Muscle of arm (tissue), 12 donors: ENCODE data around the gene ROBO1. TPM values are rescaled to one million over a fixed set of nuclear protein-coding genes. Genes with fewer than 3 reads are reported as not detected.
"Not testable (repeated sequence)": the region's sequence is repeated elsewhere in the genome, so short reads cannot be mapped to it uniquely, and the experiment has no call there.

Source experiments
- DNase-seq: peaks from one replicate; pipeline ENCODE4 v3.0.0-alpha.2; 2013
- polyA plus RNA-seq, 12 donors: library from polyadenylated mRNA; unstranded; fragments of 120-200 nt; gene quantifications; one replicate each; pipeline ENCODE4 v1.2.1, GENCODE V29; 2013; ENCODE audit not compliant: insufficient read length in 12 of 12

Gene ROBO1
- polyA plus RNA-seq, 12 donors, result 35.6 to 199 (median 50.1) TPM; not detected in 1

DNA sequence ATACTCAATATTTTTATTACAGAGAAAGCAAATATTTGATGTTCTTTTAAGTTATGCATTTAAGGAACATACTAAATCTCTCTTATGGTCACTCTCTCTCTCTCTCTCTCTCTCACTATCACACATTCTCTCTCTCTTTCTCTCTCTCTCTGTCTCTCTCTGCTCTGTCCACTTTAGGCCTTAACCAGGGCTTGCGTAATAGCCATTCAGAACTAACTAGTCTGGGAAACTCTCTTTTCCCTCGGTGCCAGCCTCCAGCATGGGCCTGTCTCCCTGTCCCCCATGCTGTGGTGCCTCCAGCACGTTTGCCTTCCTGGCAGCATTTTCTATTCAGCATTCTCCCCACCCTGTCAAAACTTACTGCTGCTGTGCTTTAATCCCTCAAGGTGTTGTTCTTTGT, 389.7 kb downstream of the ROBO1 start:
- no peak for DNase-seq

DNA sequence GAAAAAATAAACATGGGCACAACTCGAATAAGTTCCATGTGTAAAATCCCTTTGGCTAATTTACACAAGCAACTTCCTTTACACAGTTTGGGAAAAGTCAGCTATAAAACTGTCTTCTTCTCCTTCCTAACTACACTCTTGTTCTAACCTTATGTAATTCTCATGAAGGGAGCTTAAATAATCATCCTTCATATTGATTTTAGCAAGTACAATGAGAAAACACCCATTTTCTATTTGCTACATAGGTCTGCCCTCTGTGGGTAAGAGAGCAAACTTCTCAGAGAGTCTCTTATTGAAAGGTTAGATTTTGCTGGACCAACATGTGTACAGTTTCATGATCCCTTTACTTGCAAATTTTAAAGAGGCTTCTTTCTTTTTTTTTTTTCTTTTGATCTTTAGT, 398.5 kb downstream of the ROBO1 start:
- no peak for DNase-seq

DNA sequence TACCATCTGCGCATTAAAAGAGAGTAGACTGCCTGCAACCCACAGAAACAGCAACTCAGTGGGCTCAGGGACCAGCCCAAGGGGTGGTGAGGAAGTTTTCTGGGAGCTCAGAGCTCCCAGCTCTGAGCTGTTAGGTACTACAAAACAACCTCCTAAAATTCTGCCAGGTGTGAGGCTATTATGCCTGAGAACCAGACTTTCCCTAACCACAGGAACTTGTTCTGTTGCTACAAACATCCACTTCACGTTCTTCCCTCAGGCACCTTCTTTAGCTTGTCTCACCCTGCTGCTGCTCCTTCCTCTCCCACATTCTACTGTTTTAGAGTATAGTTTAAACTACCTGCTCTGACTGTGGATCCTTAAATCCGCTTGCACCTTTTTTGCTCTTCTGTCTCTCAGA, 399.4 kb downstream of the ROBO1 start:
- DNase-seq, result no peak

DNA sequence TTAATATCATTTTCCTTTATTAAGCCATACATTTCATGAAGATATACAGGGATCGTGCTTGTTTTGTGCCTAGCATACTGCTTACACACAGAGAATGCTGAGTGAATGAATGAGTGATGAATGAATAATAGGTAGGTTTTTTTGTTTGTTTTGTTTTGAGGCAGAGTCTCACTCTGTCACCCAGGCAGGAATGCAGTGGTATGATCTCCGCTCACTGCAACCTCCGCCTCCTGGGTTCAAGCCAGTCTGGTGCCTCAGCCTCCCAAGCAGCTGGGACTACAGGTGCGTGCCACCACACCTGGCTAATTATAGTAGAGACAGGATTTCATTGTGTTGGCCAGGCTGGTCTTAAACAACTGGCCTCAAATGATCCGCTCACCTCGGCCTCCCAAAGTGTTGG, 400.0 kb downstream of the ROBO1 start:
- no peak for DNase-seq

DNA sequence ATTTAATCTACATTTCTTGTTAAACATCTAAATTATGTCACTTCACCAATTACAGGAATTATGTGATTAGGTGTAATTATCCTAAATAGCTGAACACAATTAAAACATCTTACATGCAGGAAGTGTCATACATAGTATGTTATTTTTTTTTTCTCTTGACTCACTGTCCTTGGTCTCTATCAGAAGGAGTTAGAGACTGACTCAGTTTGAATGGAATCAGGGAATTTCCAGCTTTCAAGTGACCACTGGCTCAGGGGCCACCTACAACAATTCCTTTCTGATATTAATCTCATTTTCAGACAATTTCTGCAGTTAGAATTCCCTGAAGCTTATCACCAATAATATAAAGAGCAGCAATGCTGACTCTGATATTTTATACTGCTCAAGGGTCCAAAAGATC, 400.7 kb downstream of the ROBO1 start:
- DNase-seq, result no peak

DNA sequence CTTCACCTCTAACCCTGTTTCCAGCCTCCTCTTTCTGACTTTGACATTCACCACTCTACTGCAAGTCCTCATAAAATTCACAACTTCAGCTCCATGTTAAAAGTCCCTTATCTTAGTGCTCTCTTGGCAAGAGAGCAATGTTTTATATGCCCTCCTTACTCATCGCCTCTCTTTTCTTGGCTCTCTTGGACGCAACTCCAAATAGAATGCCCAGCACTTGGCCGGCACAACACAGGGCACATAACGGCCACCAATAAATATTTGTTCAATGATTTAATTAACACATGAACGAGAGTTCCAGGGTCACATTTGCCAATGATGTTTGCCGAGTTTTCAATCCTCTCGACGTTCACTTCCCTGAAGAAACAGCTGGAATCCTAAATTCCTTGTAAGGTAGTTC, 401.4 kb downstream of the ROBO1 start:
- no peak for DNase-seq

DNA sequence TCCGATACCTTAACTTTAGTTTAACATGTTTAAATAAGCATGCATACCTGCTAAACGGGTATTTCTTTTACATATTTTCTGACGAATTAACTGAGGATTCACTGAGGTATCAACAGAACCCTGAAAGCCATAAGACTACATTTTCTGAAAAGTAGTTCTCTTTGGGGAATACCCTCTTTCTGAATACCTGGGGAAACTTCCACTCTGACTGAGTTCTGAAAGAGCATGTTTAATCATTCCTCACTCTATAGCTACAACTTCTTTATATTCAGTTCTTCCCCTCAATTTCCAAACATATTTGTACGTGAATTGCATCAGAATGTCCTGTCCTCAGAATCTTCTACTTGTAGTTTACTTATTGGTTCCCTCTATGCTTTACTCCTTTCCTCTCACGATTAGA, 403.0 kb downstream of the ROBO1 start:
- no peak for DNase-seq

DNA sequence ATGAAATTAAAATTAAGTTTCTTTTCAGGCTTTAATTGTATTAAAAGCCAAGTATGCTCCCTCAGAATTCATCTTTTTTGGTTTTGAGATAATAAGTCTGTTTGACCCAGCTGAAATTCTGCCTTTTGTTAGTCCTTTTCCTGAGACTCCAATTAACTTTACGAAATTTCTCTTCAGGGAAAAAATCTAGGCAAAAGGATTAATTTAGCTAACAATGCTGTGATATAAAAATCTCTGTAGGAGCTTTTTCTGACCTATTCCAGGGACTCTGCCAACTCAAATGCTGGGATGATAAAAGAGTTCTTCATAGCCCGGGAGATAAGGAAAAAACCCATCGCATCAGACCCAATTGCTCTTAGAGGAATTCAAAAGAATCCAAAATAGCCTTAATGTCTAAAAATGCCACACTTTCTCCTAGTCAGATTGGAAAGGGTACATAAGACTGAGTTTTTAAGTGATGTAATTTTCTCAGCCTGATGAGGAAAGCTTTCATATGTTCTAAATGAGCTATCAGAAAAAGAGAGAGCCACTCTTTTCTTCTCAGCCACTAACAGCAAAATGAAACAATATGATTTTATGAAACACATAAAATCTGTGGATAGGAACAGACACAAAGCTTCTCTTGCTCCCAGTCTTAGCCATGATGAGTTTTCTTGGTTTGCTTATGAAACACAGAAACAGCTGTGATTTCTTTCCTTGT, 405.1 kb downstream of the ROBO1 start:
- DNase-seq, result no peak

DNA sequence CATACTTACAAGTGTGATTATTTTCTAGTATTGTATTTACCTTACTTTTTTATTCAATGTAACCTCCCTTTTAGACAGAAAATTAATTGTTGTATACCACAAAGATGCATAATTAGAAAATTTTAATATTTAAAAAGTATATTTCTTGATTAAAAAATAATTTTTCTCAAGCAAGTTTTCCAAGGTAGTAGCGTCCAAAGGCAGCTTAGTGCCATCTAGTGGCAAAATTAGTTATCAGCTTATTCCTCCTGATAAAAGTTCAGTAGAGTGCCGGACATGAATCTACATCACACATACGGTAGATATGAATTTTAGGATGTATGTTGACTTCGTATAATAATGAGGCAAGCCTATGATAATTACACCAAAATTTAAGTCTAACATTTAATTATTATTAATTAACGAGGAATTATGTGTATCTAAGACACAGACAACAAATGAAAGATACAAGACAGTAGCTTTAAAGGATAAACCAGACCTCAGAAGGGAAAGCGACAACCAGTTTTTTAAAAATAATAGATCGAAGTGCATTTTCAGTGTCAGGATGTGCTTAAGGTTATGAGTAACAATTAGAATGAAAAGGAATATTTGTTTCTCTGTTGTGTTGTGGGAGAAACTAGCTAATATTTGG, 405.9 kb downstream of the ROBO1 start:
- peak; percentile 51 for DNase-seq

DNA sequence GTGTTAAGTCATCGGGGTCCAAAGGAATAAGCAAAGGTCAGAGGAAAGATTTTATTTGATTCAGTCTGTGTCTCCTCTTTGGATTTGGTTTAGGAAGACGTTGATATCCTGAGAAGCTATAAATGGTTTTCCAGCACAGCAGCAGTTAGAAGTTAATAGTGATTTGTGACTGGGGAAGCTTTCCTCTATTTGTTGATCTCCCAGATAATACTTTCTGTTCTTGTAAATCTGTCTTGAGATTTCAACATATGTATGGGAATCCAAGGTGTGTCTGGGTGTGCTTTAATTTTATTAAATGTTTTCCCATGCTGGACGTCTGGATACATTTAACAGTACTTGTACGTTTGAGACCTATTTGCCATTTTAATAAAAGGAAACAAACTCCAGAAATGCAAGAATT, 409.5 kb downstream of the ROBO1 start:
- no peak for DNase-seq

DNA sequence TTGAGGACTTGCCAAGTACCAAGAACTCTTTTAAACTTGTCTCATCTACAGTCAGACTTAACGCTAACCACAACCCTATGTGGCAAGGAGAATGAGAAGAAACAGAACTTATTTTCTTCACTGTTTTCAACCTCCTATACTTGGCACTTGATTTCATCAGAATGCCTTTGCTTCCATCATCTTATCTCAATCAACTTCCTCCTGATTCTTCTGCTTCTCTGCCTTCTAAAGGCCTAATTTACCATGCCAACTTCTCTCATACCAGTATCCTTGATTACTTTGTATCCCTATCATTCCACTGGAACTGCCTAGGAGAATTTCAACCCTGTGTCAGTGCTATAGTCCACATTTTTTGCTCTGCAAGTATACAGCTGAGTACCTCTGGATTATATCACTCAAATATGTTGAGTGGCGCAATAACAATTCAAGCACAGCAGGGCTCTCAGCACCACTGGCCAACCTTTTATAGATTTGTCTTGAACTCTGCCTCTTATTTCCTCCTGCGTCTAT, 413.6 kb downstream of the ROBO1 start:
- no peak for DNase-seq

DNA sequence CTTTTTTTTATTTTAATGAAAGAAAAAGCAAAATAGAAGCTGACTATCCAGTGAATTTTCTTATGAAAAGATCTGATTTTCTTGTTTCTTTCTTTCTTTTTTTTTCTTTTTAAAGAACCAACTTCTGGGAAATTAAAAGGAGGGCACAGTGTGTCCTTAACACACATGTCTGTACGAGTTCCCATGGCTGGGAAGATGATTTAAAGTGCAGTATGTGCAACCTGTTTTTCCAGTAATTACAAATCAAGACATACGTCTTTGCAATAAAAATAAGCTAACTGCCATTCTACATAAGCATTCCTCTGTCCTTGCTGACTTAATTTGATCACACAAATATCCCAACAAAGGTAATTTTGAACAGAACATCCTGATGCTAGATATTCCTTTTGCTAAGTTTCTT, 416.1 kb downstream of the ROBO1 start:
- DNase-seq, result no peak

DNA sequence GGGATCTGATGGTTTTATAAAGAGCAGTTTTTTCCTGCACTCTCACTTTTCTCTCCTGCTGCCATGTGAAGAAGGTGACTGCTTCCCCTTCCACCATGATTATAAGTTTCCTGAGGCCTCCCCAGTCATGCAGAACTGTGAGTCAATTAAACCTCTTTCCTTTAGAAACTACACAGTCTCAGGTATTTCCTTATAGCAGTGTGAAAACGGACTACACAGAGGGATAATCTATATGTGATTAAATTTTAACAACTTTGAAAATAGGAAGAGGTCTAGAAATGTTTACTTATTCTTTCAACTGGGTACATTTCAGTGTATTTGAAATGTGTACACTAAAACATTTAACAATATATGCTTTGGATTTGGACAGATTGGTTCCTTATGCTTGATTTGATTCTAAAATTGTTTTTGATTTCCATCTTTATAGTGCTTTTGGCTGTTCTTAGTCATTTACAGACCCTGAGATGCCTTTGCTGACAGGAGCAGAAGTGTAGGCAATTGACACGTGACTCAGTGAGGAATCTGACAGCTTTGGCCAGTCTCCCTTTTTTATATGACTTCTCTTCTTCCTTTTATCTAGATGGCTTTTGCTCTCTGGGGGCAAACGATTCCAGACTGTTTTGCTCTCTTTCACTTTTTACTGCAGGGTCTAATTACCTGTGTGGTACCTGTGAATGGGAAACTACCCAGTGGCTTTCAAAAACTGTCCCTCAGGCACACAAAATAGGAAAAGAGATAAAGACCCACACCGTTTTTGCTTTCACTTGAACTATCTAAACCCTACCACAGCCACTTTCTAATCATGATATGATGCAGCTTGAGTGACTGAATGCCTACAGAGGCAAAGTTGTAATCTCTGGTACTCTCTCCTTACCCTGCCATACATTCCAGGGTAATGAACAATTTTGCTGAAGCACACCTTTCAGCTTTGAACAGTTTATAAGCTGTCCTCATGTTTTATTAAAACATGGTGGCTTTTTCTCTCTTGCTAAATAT, 422.6 kb downstream of the ROBO1 start:
- no peak for DNase-seq

DNA sequence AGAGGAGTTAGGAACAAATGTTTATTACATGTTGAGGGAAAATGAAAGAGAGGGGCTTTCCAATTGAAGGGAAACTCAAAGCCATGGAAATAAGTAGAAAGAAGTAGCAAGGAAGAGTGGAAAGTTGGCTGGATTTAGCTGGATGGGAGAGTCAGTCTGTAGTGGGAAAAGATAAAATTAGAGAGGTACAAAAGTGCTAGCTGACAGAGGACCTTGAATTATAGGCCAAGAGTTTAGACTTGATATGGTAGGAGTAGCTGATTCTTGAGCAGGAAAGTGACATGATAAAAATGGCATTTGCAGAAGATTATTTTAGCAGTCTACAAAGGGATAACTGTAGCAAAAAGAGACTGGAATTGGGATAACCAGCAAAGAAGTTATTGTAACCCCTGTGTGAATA, 425.8 kb downstream of the ROBO1 start:
- peak; percentile 15 for DNase-seq

DNA sequence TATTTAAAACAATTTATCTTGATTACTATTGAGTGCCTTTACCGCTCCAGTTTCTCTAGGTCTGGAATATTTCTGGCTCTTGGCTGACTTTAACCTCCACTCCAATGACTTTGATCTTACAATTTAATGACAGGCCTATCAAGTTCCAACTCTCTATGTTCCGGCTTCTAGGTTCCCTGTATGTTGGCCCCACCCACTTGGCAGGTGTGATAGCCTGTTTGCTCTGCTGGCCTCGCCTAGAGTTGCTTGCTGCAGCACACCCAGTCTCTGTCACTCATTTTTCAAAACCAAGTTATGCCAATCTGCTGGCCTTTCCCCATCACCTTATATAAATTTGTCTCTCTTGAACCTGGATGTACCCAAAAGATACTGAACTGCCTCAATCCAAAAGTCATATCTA, 428.0 kb downstream of the ROBO1 start:
- DNase-seq, result no peak

DNA sequence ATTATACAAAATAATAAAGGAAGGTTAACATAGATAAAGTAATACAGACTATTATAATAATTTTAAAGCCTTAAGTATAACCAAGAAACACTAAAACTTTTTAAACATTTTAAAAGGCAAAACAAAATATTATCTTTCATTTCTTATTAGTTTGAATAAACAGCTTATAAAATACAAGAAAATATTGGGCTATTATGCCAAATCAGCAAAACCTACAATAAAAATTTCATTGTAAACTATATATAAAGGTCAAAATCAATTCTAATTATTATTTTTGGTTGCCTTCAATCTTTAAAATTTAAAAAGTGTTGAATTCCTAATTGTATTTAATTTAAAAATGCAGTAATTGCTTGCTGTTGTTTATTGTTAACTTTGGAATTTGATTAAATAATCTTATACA, 430.0 kb downstream of the ROBO1 start:
- no peak for DNase-seq

DNA sequence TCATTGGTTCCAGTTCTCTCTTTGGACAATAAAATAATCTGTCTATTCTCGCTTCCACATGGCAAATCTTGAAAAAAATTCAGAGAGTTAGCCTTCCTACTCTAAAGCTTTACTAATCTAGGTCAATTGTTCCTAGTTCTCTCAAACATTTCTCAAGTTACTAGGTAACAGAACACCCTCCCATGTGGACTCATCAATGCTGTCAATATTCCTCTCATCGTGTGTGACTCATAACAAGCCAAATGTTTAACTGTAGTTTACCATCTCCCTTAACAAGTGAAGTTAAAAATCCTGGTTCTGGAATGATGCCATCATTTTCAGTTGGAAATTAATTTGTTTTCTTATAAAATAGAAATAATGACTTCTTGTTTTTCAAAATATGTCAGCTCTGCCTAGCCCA, 438.6 kb downstream of the ROBO1 start:
- DNase-seq, result no peak

DNA sequence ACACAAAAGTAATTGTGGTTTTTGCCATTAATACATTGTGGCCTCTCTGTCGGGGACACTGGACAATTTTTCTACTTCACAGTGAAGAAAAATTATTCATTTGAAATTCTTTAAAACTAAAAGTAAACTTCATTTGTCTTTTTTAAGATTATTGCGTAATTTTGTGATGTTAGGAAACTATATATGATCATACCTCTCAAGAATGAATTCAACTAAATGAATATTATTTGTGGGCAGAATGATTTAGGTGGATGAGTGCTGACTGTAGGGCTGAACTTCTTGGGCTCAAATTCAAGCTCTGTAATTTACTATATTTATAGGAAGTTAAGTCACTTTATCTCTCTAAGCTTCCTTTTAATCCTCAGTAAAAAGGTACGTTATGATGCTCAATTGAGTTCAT, 441.2 kb downstream of the ROBO1 start:
- DNase-seq, result no peak

DNA sequence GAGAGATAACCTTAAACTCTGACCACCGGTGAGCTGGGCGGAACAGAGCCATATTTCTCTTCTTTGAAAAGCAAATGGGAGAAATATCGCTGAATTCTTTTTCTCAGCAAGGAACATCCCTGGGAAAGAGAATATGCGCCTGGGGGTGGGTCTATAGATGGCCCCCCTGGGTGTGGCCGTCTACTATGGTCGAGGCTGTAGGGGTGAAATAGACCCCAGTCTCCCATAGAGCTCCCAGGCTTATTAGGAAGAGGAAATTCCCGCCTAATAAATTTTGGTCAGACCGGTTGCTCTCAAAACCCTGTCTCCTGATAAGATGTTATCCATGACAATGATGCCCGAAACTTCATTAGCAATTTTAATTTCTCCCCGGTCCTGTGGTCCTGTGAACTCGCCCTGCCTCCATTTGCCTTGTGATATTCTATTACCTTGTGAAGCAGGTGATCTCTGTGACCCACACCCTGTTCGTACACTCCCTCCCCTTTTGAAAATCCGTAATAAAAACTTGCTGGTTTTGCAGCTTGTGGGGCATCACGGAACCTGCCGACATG, 441.9 kb downstream of the ROBO1 start:
- DNase-seq, result not testable (repeated sequence)

DNA sequence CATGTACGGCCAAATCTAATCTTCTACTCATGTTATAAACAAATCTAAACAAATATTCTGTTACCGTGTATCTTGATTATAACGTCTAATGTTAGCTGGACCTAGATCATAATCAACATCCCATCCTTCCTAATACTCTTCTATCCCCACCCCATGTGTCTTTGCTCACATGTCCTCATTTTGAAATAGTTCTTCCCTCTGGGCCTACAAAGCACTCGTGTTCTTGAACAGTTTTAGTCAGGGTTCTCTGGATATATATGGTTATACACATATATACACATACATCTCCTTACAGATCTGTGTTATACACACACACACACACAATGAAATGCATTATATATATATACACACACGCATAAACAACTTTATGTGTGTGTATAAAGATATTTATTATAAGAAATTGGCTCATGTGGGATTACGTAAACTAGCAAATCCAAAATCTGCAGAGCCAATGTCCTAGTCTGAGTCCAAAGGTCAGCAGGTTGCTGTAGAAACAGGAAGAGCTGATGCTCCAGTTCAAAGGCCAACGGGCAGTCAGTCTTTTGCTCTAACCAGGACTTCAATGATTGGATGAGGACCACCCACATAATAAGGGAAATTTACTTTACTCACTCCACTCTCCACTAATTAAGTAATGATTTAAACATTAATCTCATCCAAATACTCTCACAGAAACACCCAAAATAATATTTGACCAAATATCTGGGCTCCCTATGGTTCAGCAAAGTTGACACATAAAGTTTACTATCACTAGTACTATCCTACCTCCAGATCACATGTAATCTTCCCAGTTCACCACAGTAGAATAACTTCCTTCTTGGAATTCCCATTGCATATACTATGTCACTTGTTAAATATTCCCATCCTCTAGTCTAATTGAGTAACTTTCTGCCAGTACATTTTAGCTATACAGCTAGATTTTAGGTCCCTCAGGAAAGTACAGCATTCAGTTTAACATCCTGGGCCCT, 450.0 kb downstream of the ROBO1 start:
- DNase-seq, result no peak

DNA sequence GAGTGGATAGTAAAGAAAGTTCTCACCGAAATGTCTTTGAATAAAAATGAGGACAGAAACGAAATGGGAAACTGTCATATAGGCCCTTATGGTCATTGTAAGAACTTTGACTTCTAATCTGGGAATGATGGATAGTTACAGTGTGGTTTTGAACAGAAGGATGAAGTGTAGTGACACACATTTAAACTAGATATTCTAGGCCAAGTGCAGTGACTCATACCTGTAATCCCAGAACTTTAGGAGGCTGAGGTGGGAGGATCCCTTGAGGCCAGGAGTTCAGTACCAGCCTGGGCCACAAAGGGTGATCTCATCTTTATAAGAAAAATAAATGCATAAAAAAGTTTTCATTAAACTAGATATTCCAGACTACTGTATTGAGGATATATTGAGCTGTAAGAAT, 452.8 kb downstream of the ROBO1 start:
- DNase-seq, result no peak
